HG03108 (cell line): ENCODE data around the gene MVP.
A peak's percentile ranks its signal among the peaks of the same experiment; 100 is the strongest.
"Not testable (repeated sequence)": the region's sequence is repeated elsewhere in the genome, so short reads cannot be mapped to it uniquely, and the experiment has no call there.

Experiments
- ATAC-seq: cut with Tn5 transposase; IDR thresholded peaks from one replicate; pipeline ENCODE4 v1.9.1; 2021; ENCODE audit warnings: moderate library complexity; ENCODE audit not compliant: unreplicated experiment

Gene MVP

DNA sequence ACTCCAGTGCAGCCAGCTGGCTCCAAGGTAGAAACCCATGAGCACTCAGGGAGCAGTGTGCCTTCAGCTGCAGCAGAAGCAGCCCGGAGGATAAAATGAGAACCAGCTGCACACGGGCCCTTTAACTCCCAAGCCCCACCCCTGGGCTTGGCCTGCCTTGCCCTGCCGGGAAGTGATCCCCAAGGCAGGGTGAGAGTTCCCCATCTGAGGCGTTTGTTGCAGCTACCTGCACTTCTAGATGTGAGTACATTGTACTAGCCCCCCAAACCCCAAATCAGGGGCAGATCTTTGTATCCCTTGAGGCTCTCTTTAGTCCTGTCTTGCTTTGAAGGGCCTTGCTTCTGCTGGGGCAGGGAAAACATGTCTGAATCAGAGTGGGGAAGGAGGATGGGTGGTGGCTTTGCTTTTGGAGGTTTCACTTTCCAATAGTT lies at the start of gene MVP:
Gene MVP (plus strand): TSS at position 192 of the 431 bp plus-strand sequence. CDS start 10,088 bp downstream, outside the sequence.
- ATAC-seq: peak; percentile 25

- not testable (repeated sequence) for ATAC-seq
Measured at GRCh38 chr16:29772330-29772729, 47.9 kb upstream of the MVP start.

- ATAC-seq: no peak
Measured at GRCh38 chr16:29774730-29775129, 45.5 kb upstream of the MVP start.

GRCh38 chr16:29775742-29776408 lies 44.4 kb upstream of the MVP start:
- no peak for ATAC-seq

DNA sequence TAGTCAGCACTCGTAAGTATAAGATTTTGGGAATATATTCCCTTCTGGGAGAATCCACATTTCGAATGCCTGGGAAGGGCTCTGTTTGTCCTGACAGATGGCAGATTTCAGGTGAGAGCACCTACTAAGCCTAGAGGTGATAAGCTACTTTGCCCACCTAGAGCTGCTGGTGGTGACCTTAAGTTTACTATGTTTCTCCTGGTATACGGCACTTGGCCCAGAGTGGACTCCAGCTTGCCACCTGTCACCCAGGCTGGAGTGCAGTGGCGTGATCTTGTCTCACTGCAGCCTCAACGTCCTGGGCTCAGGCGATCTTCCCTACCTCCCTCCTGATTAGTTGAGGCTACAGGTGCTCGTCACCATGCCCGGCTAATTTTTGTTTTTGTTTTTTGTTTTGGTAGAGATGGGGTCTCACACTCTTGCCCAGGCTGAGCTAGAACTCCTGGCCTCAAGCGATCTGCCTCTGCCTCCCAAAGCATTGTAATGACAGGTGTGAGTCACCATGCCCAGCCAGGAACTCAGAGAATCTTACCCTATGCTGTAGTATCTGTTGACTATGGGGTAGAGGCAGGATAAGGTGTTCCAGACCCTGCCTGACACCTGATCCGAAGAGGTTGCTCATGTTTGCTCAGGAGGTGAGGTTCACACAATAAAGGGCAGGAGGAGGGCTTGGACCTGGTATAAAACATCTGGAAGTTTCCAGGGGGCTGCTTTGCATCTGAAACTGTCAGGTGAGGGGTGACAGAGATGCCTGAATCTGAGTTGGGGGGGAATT lies 42.5 kb upstream of the MVP start, which contains the start of gene ZG16:
Gene ZG16 (plus strand): TSS at position 681 of the 775 bp plus-strand sequence. CDS start 1,011 bp downstream, outside the sequence.
- ATAC-seq: no peak

DNA sequence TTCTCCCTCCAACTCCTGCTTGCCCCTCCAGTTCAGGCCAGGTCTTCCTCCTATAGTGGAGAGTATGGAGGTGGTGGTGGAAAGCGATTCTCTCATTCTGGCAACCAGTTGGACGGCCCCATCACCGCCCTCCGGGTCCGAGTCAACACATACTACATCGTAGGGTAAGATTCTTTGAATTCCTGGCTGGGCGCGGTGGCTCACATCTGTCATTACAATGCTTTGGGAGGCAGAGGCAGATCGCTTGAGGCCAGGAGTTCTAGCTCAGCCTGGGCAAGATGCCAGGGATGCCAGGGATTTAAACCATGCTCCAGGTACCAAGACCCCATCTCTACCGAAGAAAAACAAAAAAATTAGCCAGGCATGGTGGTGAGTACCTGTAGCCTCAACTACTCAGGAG lies 40.8 kb upstream of the MVP start:
- no peak for ATAC-seq

- not testable (repeated sequence) for ATAC-seq
Measured at GRCh38 chr16:29783094-29783953, 36.9 kb upstream of the MVP start.

DNA sequence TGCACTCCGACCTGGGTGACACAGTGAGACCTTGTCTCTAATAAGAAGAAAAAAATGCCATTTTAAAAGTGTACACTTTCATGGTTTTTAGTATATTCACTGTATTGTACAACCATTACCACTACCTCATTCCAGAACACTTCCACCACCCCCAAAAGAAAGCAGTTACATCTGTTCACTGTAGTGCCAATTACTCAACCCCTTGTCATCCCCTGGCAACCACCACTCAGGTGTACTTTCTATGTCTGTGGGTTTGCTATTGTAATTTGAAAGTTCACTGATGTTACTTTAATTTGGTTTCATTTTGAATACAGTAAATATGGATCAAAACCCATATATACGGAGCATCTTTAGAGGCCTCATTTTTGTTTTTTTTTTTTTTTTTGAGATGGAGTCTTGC lies 36.1 kb upstream of the MVP start:
- no peak for ATAC-seq

GRCh38 chr16:29784901-29785500 lies 35.3 kb upstream of the MVP start:
- ATAC-seq: no peak

DNA sequence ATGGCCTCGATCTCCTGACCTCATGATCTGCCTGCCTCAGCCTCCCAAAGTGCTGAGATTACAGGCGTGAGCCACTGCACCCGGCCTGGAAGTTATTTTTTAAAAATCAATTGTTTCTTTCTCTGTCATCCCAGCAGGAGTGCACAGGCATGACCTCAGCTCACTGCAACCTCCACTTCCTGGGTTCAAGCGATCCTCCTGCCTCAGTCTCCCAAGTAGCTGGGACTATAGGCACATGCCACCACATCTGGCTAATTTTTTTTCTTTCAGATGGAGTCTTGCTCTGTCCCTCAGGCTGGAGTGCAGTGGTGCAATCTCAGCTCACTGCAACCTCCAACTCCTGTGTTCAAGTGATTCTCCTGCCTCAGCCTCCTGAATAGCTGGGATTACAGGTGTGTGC lies 33.1 kb upstream of the MVP start:
- ATAC-seq: not testable (repeated sequence)

DNA sequence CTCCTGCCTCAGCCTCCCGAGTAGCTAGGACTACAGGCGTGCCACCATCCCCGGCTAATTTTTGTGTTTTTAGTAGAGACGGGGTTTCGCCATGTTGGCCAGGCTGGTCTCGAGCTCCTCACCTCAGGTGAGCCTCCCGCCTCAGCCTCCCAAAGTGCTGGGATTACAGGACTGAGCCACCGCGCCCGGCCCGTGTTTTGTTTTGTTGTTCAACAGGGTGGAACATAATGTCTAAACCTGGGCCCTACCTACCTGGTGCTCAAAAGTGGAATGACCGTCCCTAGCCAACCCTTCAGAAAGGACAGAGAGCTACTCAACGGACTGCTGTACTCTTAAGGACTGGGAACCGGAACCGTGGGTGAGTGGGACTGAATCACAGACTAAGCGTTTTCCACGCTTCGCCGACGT lies 30.5 kb upstream of the MVP start:
- ATAC-seq: no peak

DNA sequence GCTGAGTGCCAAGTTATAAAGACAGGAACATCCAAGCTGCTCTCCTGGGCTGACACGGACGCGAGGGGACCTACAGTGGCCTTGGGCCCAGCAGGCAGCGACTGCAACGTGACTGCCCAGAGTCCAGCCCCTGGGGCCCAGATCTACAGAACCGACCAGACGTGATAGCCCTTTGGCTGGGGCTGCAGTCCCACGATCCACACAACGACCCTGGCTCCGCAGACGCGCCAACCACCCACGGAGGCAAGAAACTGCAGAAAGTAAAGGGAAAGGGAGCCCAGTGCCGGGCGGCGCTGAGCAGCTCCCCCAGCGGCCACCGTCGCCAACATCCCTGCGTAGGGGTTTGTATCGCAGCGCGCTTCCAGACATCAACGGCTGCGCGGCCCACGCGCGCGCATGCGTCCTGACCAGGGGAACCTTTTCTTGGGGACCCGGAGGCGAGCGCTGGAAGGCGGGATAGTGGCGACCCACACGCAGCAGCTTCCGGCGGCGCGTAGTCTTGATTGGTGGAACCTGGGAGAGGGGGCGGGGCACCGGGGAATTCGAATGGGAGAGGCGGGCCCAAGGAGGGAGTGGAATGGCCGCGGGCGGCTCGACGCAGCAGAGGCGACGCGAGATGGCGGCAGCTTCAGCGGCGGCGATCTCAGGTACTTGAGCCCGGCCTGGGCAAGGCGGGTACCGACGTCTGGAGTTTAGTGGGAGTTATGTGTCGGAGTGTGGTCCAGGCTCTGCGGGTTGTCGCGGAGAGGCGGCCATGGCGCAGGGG lies 29.9 kb upstream of the MVP start, which contains the start of gene KIF22:
Gene KIF22 (plus strand): TSS at position 569 of the 766 bp plus-strand sequence. CDS start 9 bp downstream, at position 578.
- ATAC-seq: peak; percentile 90

DNA sequence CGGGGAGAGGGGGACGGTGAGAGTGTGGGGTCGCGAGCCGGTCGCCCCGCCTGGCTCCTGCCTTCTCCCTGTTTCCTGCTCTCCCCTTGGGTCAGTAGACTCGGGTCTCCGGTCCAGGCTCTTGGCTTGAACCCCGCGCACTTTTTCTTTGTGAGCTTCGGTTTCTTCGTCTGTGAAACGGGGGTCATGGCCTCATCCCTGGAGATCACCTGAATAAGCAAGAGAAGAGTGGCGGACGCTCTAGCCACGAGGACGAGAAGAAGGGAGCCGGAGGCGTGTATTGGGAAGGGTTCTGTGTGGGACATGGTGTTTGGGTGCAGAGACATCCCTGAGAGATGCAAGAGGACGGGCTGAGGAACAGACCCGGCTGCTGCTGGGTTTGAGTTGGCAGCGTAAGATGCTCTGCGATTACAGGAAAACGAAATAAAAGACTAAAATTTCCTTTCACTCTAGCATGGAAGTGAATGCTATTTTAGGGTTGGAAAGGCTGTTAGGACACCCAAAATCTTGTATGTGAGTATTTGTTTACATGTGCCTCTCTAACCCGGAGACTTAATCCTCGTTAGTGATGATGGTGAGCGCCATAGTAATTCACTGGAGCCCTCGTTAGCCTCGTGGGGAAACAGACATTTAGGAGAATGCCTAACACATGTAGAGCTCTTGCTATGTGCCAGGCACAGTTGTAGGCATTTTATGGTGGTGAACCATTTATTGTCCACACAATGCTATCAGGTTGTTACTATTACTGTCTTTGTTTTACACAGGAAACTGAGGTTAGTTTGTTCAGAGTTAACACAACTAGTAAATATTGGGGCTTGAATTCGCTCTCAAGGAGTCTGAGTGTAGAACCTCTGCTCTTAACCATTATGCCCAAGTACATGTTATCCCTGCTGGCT lies 29.1 kb upstream of the MVP start:
- ATAC-seq: no peak

- ATAC-seq: no peak
Measured at GRCh38 chr16:29791845-29792807, 28.1 kb upstream of the MVP start.

DNA sequence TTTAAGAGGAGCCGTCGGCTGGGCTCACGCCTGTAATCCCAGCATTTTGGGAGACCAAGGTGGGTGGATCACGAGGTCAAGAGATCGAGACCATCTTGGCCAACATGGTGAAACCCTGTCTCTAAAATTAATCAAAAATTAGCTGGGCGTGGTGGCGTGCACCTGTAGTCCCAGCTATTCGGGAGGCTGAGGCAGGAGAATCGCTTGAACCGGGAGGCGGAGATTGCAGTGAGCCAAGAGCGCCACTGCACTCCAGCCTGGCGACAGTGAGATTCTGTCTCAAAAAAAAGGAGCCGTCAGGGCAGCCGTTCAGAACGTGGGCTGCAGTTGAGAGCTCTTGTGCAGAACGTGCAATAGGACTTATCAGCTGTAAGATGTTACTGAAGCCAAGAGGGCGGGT lies 27.1 kb upstream of the MVP start:
- not testable (repeated sequence) for ATAC-seq

- no peak for ATAC-seq
Measured at GRCh38 chr16:29794231-29794710, 26.0 kb upstream of the MVP start.

- no peak for ATAC-seq
Measured at GRCh38 chr16:29802416-29802935, 17.8 kb upstream of the MVP start.
